ENCODE results near the gene THY1.
"Not testable (repeated sequence)": the region's sequence is repeated elsewhere in the genome, so short reads cannot be mapped to it uniquely, and the experiment has no call there.

THY1 gene

DNA sequence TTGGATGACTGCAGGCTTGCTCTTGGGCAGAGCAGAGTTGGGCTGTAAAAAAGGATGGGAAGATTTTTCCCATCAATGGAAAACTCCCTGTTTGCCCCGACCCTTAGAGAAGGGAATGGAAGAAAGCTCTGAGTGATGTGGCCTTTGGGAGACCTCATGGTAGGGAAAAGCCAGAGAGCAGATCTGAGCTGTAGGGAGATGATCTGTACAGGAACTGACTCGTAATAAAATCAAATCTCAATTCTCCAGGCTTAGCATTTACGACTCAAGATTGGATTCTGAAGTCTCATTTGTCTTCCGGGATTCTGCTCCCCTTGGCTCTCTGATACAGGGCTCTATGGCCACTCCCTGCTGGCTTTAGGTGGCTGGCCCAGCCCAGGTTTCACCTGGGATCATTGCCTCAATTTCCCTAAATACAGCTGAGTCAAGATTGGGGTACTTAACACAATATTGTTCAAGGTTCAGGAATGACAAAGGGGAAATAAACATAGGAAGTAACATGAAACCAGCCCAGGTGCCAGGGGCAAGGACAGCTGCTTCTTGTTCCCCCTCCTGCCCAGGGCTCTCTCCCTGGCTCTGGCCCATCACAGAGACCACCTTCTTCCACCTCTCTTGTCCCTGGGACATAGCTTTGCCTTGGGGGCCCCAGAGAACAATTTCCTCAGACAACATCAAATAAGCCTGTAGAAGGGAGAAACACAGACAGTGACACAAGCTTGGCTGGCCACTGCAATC, 38.4 kb upstream of the THY1 start:
- TF ChIP-seq, protein P1, sequence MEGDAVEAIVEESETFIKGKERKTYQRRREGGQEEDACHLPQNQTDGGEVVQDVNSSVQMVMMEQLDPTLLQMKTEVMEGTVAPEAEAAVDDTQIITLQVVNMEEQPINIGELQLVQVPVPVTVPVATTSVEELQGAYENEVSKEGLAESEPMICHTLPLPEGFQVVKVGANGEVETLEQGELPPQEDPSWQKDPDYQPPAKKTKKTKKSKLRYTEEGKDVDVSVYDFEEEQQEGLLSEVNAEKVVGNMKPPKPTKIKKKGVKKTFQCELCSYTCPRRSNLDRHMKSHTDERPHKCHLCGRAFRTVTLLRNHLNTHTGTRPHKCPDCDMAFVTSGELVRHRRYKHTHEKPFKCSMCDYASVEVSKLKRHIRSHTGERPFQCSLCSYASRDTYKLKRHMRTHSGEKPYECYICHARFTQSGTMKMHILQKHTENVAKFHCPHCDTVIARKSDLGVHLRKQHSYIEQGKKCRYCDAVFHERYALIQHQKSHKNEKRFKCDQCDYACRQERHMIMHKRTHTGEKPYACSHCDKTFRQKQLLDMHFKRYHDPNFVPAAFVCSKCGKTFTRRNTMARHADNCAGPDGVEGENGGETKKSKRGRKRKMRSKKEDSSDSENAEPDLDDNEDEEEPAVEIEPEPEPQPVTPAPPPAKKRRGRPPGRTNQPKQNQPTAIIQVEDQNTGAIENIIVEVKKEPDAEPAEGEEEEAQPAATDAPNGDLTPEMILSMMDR (conservative IDR thresholded peaks at IDR 0.05; ENCODE audit: low read depth, low read length) = no peak
- no peak overlapping the region for H3K4me3 ChIP-seq (ENCODE audit: low read depth, low read length)
- no peak for DNase-seq (ENCODE audit: low read depth)

DNA sequence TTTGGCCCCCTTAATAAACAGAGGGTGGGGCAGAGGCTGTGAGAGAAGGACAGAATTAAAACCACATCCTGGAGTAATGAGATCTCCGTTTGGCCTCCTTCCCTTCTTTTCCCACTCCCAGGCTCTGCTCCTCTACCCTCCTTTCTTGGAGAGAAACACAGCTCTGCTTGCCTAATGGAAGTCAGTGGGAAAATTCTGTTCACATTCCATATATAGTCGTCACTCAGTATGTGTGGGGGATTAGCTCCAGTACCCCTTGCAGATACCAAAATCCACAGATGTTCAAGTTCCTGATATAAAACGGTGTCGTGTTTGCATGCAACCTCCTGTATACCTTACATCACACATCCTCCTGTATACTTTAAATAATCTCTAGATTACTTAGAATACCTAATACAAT, 37.6 kb upstream of the THY1 start:
- no peak overlapping the region for H3K4me3 ChIP-seq (ENCODE audit: low read depth, low read length)
- DNase-seq (ENCODE audit: low read depth) = peak; percentile 36
- TF ChIP-seq, protein P1 (conservative IDR thresholded peaks at IDR 0.05; ENCODE audit: low read depth, low read length) = no peak

DNA sequence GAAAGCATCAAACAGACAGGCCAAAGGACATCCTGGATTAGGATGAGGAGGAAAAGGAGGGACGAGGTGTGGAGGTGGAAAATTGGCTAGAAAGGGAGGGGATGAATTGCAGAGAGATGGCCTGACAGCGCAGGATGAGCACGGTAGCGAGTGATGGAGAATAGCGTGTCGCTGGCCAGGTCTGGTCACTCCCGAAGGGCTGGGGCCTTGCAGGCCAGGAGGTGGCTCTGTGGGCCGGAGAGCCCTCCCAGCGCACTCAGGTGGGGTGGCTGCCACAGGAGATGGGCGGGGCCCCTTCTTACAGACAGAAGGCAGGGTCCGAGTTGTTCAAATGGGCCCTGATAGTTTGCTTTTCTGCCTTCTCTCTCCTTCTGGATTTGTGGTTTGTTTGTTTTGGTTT, 37.1 kb upstream of the THY1 start:
- TF ChIP-seq, protein P1 (conservative IDR thresholded peaks at IDR 0.05; ENCODE audit: low read depth, low read length) = no peak
- H3K4me3 ChIP-seq (ENCODE audit: low read depth, low read length) = no peak overlapping the region
- DNase-seq (ENCODE audit: low read depth) = no peak

DNA sequence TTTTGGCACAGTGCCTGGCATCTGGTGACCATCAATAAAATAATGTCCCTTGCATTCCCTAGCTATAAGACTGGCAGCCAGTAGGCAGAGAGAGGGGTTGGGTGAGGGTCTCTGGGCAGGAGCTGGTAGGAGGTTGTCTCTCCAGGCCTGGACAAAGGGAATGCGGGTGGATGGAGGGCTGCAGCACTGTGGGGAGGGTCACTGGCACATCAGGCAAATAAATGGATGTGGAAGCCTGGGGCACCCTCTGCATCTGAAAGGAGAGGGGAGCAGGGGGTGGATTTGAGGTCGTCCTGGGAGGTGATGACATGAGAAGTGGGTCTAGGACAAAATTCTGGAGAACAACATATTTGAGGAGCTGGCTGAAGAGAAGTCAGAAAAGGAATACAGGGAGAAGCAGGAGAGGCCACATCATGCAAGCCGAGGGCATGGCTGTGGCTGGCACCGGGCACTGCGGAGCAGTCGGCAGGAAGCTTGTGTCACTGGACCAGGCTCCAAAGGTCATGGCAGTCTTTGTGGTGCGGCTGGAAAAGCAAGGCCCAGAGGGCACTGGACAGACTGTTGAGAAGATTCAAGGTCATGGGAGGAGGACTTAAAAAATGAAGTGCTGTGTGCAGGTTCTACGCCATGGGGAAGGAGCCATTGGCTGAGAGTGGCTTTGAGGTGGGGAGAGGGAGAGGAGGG, 36.5 kb upstream of the THY1 start:
- no peak overlapping the region for H3K4me3 ChIP-seq (ENCODE audit: low read depth, low read length)
- TF ChIP-seq, protein P1 (conservative IDR thresholded peaks at IDR 0.05; ENCODE audit: low read depth, low read length) = no peak
- no peak for DNase-seq (ENCODE audit: low read depth)

DNA sequence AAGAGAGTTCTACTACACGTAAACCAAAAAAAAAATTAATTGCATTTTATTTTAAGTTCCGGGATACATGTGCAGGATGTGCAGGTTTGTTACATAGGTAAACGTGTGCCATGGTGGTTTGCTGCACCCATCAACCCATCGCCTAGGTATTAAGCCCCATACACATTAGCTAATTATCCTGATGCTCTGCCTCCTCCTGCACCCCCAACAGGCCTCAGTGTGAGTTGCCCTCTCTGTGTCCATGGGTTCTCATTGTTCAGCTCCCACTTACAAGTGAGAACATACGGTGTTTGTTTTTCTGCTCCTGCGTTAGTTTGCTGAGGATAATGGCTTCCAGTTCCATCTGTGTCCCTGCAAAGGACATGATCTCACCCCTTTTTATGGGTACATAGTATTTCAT, 32.7 kb upstream of the THY1 start:
- not testable (repeated sequence) for H3K4me3 ChIP-seq (ENCODE audit: low read depth, low read length); DNase-seq (ENCODE audit: low read depth)

DNA sequence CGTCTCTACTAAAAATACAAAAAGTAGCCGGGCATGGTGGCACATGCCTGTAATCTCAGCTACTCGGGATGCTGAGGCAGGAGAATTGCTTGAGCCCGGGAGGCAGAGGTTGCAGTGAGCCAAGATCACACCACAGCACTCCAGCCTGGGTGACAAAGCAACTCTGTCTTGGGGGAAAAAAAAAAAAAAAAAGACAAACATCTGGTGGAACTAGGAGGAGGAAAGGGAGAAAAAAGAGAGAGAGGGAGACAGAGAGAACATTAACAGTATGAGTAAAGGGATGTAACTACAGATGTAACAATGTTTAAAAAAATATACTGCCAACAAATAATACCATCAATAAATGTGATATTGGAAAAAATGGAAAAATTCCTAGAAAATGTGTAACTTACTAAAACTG, 32.3 kb upstream of the THY1 start:
- not testable (repeated sequence) for DNase-seq (ENCODE audit: low read depth); H3K4me3 ChIP-seq (ENCODE audit: low read depth, low read length)

DNA sequence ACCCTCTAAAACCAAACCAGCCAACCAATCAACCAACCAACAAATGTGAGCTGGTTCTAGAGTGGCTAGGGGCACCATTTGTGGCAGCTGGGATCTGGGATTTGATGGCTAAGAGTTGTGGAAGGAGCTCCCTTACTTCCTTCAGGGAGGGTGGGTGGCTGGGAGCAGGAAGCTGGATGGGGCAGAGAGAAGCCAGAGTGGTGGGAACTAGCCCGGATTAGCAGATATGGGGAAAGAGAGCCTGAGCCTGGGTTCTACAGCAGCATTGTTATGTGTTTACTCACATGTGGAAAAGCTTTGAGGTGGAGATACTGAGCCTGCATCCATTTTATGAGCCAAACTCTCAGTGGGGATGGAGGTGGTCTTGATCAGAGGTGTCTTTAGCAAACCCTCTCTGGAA, 30.9 kb upstream of the THY1 start:
- H3K4me3 ChIP-seq (ENCODE audit: low read depth, low read length) = no peak overlapping the region
- TF ChIP-seq, protein P1 (conservative IDR thresholded peaks at IDR 0.05; ENCODE audit: low read depth, low read length) = no peak
- no peak for DNase-seq (ENCODE audit: low read depth)
